ENCODE measurements around the gene MALT1.
A peak's percentile ranks its signal among the peaks of the same experiment; 100 is the strongest.

Gene MALT1

GRCh38 chr18:58690259-58690658, 19.0 kb downstream of the MALT1 start:
- no peak overlapping the region for H3K4me3 ChIP-seq (ENCODE audit: low read depth, low read length)
- H4K8ac ChIP-seq (ENCODE audit: low read depth, low read length): no peak overlapping the region
- H3K14ac ChIP-seq (ENCODE audit: low read length): no peak overlapping the region
- H3K4me2 ChIP-seq (ENCODE audit: low read length): no peak overlapping the region
- no peak overlapping the region for H3K27ac ChIP-seq (ENCODE audit: low read depth, low read length)
- H3K18ac ChIP-seq (ENCODE audit: low read length): no peak overlapping the region
- no peak overlapping the region for H2BK120ac ChIP-seq (ENCODE audit: insufficient read depth, low read length, poor library complexity)
- no CpG with 5 or more reads among the region's 12 CpGs for WGBS (ENCODE audit: extremely low coverage, insufficient coverage, insufficient read length)
- peaks cover 20 to 31% of the 10 kb centered on the region in 2 experiments for H3K36me3 ChIP-seq (ENCODE audit: control insufficient read depth in 1 of 2, insufficient read depth in 2 of 2, low read length in 2 of 2)
- H3K23ac ChIP-seq (ENCODE audit: low read length): no peak overlapping the region
- no peak overlapping the region for H2BK5ac ChIP-seq (ENCODE audit: low read depth, low read length, poor library complexity)
- DNase-seq: no peak
- H3K79me2 ChIP-seq (ENCODE audit: control insufficient read depth, insufficient read depth, low read length, poor library complexity): peaks cover 2% of the 10 kb centered on the region
- H2AK5ac ChIP-seq (ENCODE audit: low read length): no peak overlapping the region
- no peak overlapping the region for H4K12ac ChIP-seq (ENCODE audit: low read depth, low read length)
- no peak overlapping the region for H3K4ac ChIP-seq (ENCODE audit: low read depth, low read length)
- no peak overlapping the region for H4K91ac ChIP-seq (ENCODE audit: low read depth, low read length)
- H3K9ac ChIP-seq (ENCODE audit: low read length): no peak overlapping the region
- H3K27me3 ChIP-seq (ENCODE audit: insufficient read depth, low read length): no peaks in the 10 kb centered on the region
- H3K4me1 ChIP-seq (ENCODE audit: control insufficient read depth in 1 of 2, insufficient read depth in 2 of 2, low read length in 2 of 2): peaks cover 0 to 4% of the 10 kb centered on the region in 2 experiments
- H3K9me3 ChIP-seq (ENCODE audit: insufficient read depth, low read depth, low read length): no peaks in the 10 kb centered on the region
- no peak overlapping the region for H2AFZ ChIP-seq (ENCODE audit: insufficient read depth, low read length, poor library complexity)
- no peak overlapping the region for H2BK12ac ChIP-seq (ENCODE audit: low read length)
- H3K79me1 ChIP-seq (ENCODE audit: low read length): no peaks in the 10 kb centered on the region

DNA sequence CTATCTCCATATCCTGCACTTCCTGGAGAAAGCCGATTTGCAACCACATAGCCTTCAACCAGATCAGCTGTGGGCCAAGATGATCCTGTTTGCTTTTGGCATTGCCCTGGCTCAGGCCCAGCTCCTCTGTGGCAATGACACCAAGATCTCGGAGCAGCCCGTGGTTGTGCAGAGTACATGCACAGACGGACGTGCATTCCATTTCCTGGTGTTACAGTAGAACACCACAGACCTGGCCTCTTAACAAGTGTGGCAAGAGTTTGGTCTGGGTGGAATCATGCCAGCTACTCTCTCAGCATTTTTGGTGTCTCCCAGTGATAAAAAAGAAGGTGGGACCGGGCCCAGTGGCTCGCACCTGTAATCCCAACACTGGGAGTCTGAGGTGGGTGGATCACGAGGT, 20.0 kb downstream of the MALT1 start:
- Histone ChIP-seq H3K4me3 (ENCODE audit: low read depth, low read length) (no peak overlapping the region), H2AFZ (ENCODE audit: insufficient read depth, low read length, poor library complexity) (no peak overlapping the region), H4K8ac (ENCODE audit: low read depth, low read length) (no peak overlapping the region), H2BK12ac (ENCODE audit: low read length) (no peak overlapping the region), H4K12ac (ENCODE audit: low read depth, low read length) (no peak overlapping the region), H3K4me2 (ENCODE audit: low read length) (no peak overlapping the region), H3K4ac (ENCODE audit: low read depth, low read length) (no peak overlapping the region), H3K79me1 (ENCODE audit: low read length) (no peaks in the 10 kb centered on the region), H2AK5ac (ENCODE audit: low read length) (no peak overlapping the region), H3K4me1 (ENCODE audit: control insufficient read depth in 1 of 2, insufficient read depth in 2 of 2, low read length in 2 of 2) (peaks cover 0 to 4% of the 10 kb centered on the region in 2 experiments), H3K79me2 (ENCODE audit: control insufficient read depth, insufficient read depth, low read length, poor library complexity) (peaks cover 2% of the 10 kb centered on the region), H3K27me3 (ENCODE audit: insufficient read depth, low read length) (no peaks in the 10 kb centered on the region), H3K23ac (ENCODE audit: low read length) (no peak overlapping the region), H3K18ac (ENCODE audit: low read length) (no peak overlapping the region), H3K14ac (ENCODE audit: low read length) (no peak overlapping the region), H3K36me3 (ENCODE audit: control insufficient read depth in 1 of 2, insufficient read depth in 2 of 2, low read length in 2 of 2) (peaks cover 19 to 31% of the 10 kb centered on the region in 2 experiments), H4K91ac (ENCODE audit: low read depth, low read length) (no peak overlapping the region), H3K9ac (ENCODE audit: low read length) (no peak overlapping the region), H3K27ac (ENCODE audit: low read depth, low read length) (no peak overlapping the region), H2BK120ac (ENCODE audit: insufficient read depth, low read length, poor library complexity) (no peak overlapping the region), H3K9me3 (ENCODE audit: insufficient read depth, low read depth, low read length) (no peaks in the 10 kb centered on the region), H2BK5ac (ENCODE audit: low read depth, low read length, poor library complexity) (no peak overlapping the region)
- WGBS (ENCODE audit: extremely low coverage, insufficient coverage, insufficient read length): no CpG with 5 or more reads among the region's 8 CpGs
- peak; percentile 30 to 39 for DNase-seq

GRCh38 chr18:58692422-58693185, 21.3 kb downstream of the MALT1 start:
- no peak overlapping the region for H2BK120ac ChIP-seq (ENCODE audit: insufficient read depth, low read length, poor library complexity)
- peaks cover 19 to 32% of the 10 kb centered on the region in 2 experiments for H3K36me3 ChIP-seq (ENCODE audit: control insufficient read depth in 1 of 2, insufficient read depth in 2 of 2, low read length in 2 of 2)
- no peak overlapping the region for H2AK5ac ChIP-seq (ENCODE audit: low read length)
- H3K27me3 ChIP-seq (ENCODE audit: insufficient read depth, low read length): no peaks in the 10 kb centered on the region
- no peak overlapping the region for H4K12ac ChIP-seq (ENCODE audit: low read depth, low read length)
- no peak overlapping the region for H3K18ac ChIP-seq (ENCODE audit: low read length)
- peaks cover 2% of the 10 kb centered on the region for H3K79me2 ChIP-seq (ENCODE audit: control insufficient read depth, insufficient read depth, low read length, poor library complexity)
- no peak overlapping the region for H3K14ac ChIP-seq (ENCODE audit: low read length)
- no peak overlapping the region for H3K9ac ChIP-seq (ENCODE audit: low read length)
- H4K91ac ChIP-seq (ENCODE audit: low read depth, low read length): no peak overlapping the region
- H2AFZ ChIP-seq (ENCODE audit: insufficient read depth, low read length, poor library complexity): no peak overlapping the region
- no peaks in the 10 kb centered on the region for H3K9me3 ChIP-seq (ENCODE audit: insufficient read depth, low read depth, low read length)
- H2BK12ac ChIP-seq (ENCODE audit: low read length): no peak overlapping the region
- H3K27ac ChIP-seq (ENCODE audit: low read depth, low read length): no peak overlapping the region
- H4K8ac ChIP-seq (ENCODE audit: low read depth, low read length): no peak overlapping the region
- DNase-seq: no peak
- H2BK5ac ChIP-seq (ENCODE audit: low read depth, low read length, poor library complexity): no peak overlapping the region
- H3K4me3 ChIP-seq (ENCODE audit: low read depth, low read length): no peak overlapping the region
- H3K79me1 ChIP-seq (ENCODE audit: low read length): no peaks in the 10 kb centered on the region
- no peak overlapping the region for H3K23ac ChIP-seq (ENCODE audit: low read length)
- H3K4me2 ChIP-seq (ENCODE audit: low read length): no peak overlapping the region
- no CpG with 5 or more reads among the region's 6 CpGs for WGBS (ENCODE audit: extremely low coverage, insufficient coverage, insufficient read length)
- H3K4ac ChIP-seq (ENCODE audit: low read depth, low read length): no peak overlapping the region
- H3K4me1 ChIP-seq (ENCODE audit: control insufficient read depth in 1 of 2, insufficient read depth in 2 of 2, low read length in 2 of 2): peaks cover 0 to 4% of the 10 kb centered on the region in 2 experiments

GRCh38 chr18:58694221-58694620, 23.0 kb downstream of the MALT1 start:
- Histone ChIP-seq H3K4ac (ENCODE audit: low read depth, low read length) (no peak overlapping the region), H3K27ac (ENCODE audit: low read depth, low read length) (no peak overlapping the region), H2BK120ac (ENCODE audit: insufficient read depth, low read length, poor library complexity) (no peak overlapping the region), H2AFZ (ENCODE audit: insufficient read depth, low read length, poor library complexity) (no peak overlapping the region), H4K12ac (ENCODE audit: low read depth, low read length) (no peak overlapping the region), H3K4me2 (ENCODE audit: low read length) (no peak overlapping the region), H2AK5ac (ENCODE audit: low read length) (no peak overlapping the region), H2BK12ac (ENCODE audit: low read length) (no peak overlapping the region), H4K8ac (ENCODE audit: low read depth, low read length) (no peak overlapping the region), H3K27me3 (ENCODE audit: insufficient read depth, low read length) (no peaks in the 10 kb centered on the region), H3K79me1 (ENCODE audit: low read length) (no peaks in the 10 kb centered on the region), H3K9ac (ENCODE audit: low read length) (no peak overlapping the region), H2BK5ac (ENCODE audit: low read depth, low read length, poor library complexity) (no peak overlapping the region), H3K18ac (ENCODE audit: low read length) (no peak overlapping the region), H3K4me1 (ENCODE audit: control insufficient read depth in 1 of 2, insufficient read depth in 2 of 2, low read length in 2 of 2) (peaks cover 0 to 3% of the 10 kb centered on the region in 2 experiments), H3K14ac (ENCODE audit: low read length) (no peak overlapping the region), H3K4me3 (ENCODE audit: low read depth, low read length) (no peak overlapping the region), H4K91ac (ENCODE audit: low read depth, low read length) (no peak overlapping the region), H3K79me2 (ENCODE audit: control insufficient read depth, insufficient read depth, low read length, poor library complexity) (peaks cover 2% of the 10 kb centered on the region), H3K36me3 (ENCODE audit: control insufficient read depth in 1 of 2, insufficient read depth in 2 of 2, low read length in 2 of 2) (peaks cover 15 to 37% of the 10 kb centered on the region in 2 experiments), H3K23ac (ENCODE audit: low read length) (no peak overlapping the region), H3K9me3 (ENCODE audit: insufficient read depth, low read depth, low read length) (no peaks in the 10 kb centered on the region)
- no peak for DNase-seq
- no CpG with 5 or more reads among the region's 1 CpG for WGBS (ENCODE audit: extremely low coverage, insufficient coverage, insufficient read length)
